Chondrocyte (in vitro differentiated cells): ENCODE measurements around the gene ZHX3. TPM values are rescaled to one million over a fixed set of nuclear protein-coding genes. Genes with fewer than 3 reads are reported as not detected.

ENCODE experiments used
- DNase-seq: peaks from one replicate; pipeline ENCODE4 v3.0.0; 2021; ENCODE audit warnings: mixed read lengths, low spot score
- H3K27ac Mint-ChIP-seq: one replicate; pipeline ENCODE4 v1.8.0; 2021; ENCODE audit warnings: mild to moderate bottlenecking, moderate library complexity, mixed read lengths; ENCODE audit not compliant: unreplicated experiment
- H3K27me3 Mint-ChIP-seq: 2 replicates; pipeline ENCODE4 v1.8.0; 2021; ENCODE audit warnings: low read depth, mixed read lengths
- H3K36me3 Mint-ChIP-seq: 2 replicates; pipeline ENCODE4 v1.8.0; 2021; ENCODE audit warnings: low read depth, mixed read lengths
- H3K4me1 Mint-ChIP-seq: 2 replicates; pipeline ENCODE4 v1.8.0; 2021; ENCODE audit warnings: low read depth, mild to moderate bottlenecking, mixed read lengths
- H3K4me3 Mint-ChIP-seq: one replicate; pipeline ENCODE4 v1.8.0; 2021; ENCODE audit warnings: mild to moderate bottlenecking, moderate library complexity, mixed read lengths; ENCODE audit not compliant: unreplicated experiment
- H3K9me3 Mint-ChIP-seq: 2 replicates; pipeline ENCODE4 v1.8.0; 2021; ENCODE audit warnings: low read depth, mixed read lengths
- CTCF ChIP-seq: fragments of 200-600 bp; sonication (generic); IDR thresholded peaks from 2 replicates; pipeline ENCODE4 v1.5.0; 2021; ENCODE audit warnings: antibody characterized with exemption, mild to moderate bottlenecking, moderate library complexity
- total RNA-seq: library from RNA; stranded (reverse); gene quantifications from 3 replicates; pipeline ENCODE4 v1.2.1, GENCODE V29; 2021

ZHX3 gene
- total RNA-seq, 1 donor from 2014 or later = 52.9 TPM

GRCh38 chr20:41304002-41304401 lies 13.5 kb downstream of the ZHX3 start:
- H3K36me3 Mint-ChIP-seq = no peaks in the 10 kb centered on the region
- no peaks in the 10 kb centered on the region for H3K27me3 Mint-ChIP-seq
- H3K4me1 Mint-ChIP-seq = peaks cover 14% of the 10 kb centered on the region
- H3K4me3 Mint-ChIP-seq = no peak overlapping the region
- no peak for TF ChIP-seq CTCF
- H3K27ac Mint-ChIP-seq = no peak overlapping the region
- H3K9me3 Mint-ChIP-seq = no peaks in the 10 kb centered on the region
- no peak for DNase-seq

DNA sequence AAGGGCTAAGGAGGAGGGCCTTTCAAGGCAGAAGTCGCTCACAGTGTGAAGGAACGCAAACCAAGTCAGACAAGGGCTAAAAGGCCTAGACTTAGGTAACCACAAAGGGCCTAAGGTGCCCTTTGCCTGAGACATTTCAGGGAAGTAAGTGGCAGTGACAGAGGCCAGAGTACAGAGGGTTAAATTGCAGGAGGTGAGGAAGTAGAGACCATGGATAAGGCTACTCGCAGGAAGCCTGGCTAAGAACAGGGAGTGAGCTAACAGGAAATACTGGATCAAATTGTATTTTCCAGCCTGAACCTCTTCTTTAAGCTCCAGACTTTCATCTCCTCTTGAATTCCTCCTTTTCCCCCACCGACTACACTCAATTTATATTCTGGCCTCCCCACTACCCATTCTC lies 16.6 kb downstream of the ZHX3 start:
- no peak for TF ChIP-seq CTCF
- H3K4me1 Mint-ChIP-seq = peaks cover 9% of the 10 kb centered on the region
- no peaks in the 10 kb centered on the region for H3K27me3 Mint-ChIP-seq
- H3K4me3 Mint-ChIP-seq = no peak overlapping the region
- H3K36me3 Mint-ChIP-seq = no peaks in the 10 kb centered on the region
- H3K9me3 Mint-ChIP-seq = no peaks in the 10 kb centered on the region
- DNase-seq = no peak
- peak overlapping the region; percentile 58 for H3K27ac Mint-ChIP-seq

GRCh38 chr20:41300383-41300782 lies 17.1 kb downstream of the ZHX3 start:
- Mint-ChIP-seq H3K27ac (peak overlapping the region; percentile 58), H3K36me3 (no peaks in the 10 kb centered on the region), H3K27me3 (no peaks in the 10 kb centered on the region), H3K9me3 (no peaks in the 10 kb centered on the region), H3K4me3 (no peak overlapping the region), H3K4me1 (peaks cover 11% of the 10 kb centered on the region)
- no peak for DNase-seq
- no peak for TF ChIP-seq CTCF

DNA sequence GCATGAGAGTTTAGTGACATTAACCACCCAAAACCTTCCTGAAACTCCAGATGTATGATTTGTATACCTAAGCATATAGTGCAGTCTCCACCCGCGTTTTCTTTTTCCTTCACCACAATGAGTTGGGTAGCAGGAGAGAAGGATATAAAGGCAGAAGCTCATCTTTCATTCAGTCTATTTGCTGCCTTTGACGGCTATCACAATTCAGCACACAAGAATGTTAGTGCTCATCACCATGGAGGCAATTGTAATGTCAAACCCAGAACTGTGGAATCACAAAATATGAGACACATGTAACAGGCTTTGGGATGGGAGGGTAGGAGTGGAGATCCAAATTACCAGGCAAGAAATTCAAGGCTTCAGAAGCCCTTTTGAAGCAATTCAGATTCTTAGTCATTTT lies 17.6 kb downstream of the ZHX3 start:
- no peak overlapping the region for H3K4me3 Mint-ChIP-seq
- no peaks in the 10 kb centered on the region for H3K9me3 Mint-ChIP-seq
- no peak overlapping the region for H3K27ac Mint-ChIP-seq
- H3K4me1 Mint-ChIP-seq = peaks cover 11% of the 10 kb centered on the region
- no peaks in the 10 kb centered on the region for H3K27me3 Mint-ChIP-seq
- H3K36me3 Mint-ChIP-seq = no peaks in the 10 kb centered on the region
- no peak for DNase-seq
- TF ChIP-seq CTCF = no peak

GRCh38 chr20:41293269-41294037 lies 24.1 kb downstream of the ZHX3 start:
- H3K36me3 Mint-ChIP-seq = no peaks in the 10 kb centered on the region
- peaks cover 25% of the 10 kb centered on the region for H3K4me1 Mint-ChIP-seq
- H3K27ac Mint-ChIP-seq = peak overlapping the region; percentile 39
- no peaks in the 10 kb centered on the region for H3K27me3 Mint-ChIP-seq
- TF ChIP-seq CTCF = no peak
- no peak for DNase-seq
- no peak overlapping the region for H3K4me3 Mint-ChIP-seq
- no peaks in the 10 kb centered on the region for H3K9me3 Mint-ChIP-seq
